ENCODE results near the gene VSTM1. TPM values are rescaled to one million over a fixed set of nuclear protein-coding genes. Genes with fewer than 3 reads are reported as not detected.

Gene VSTM1
- total RNA-seq, 1 donor from 2014 or later: not detected

DNA sequence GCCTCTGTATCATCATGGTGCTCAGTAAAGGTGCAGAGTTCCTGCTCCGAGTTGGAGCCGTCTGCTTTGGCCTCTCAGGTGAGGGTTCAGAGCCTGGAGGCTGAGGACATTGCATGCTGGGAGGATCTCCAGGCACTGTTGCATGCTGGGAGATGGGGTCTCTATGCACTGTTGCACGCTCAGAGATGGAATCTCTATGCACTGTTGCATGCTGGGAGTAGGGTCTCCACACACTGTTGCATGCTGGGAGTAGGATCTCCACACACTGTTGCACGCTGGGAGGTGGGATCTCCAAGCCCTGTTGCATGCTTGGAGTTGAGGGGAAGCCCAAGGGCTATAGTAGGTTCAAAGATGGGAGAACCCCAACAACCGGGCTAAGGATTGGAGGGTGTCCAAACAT is 64.0 kb downstream of the VSTM1 start:
- intact Hi-C loops (cut with micrococcal nuclease): no loop called here
- DNase-seq: no peak
- no peak overlapping the region for H3K27ac ChIP-seq (replicated peaks)
- TF ChIP-seq, protein P1, sequence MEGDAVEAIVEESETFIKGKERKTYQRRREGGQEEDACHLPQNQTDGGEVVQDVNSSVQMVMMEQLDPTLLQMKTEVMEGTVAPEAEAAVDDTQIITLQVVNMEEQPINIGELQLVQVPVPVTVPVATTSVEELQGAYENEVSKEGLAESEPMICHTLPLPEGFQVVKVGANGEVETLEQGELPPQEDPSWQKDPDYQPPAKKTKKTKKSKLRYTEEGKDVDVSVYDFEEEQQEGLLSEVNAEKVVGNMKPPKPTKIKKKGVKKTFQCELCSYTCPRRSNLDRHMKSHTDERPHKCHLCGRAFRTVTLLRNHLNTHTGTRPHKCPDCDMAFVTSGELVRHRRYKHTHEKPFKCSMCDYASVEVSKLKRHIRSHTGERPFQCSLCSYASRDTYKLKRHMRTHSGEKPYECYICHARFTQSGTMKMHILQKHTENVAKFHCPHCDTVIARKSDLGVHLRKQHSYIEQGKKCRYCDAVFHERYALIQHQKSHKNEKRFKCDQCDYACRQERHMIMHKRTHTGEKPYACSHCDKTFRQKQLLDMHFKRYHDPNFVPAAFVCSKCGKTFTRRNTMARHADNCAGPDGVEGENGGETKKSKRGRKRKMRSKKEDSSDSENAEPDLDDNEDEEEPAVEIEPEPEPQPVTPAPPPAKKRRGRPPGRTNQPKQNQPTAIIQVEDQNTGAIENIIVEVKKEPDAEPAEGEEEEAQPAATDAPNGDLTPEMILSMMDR (IDR thresholded peaks at IDR 0.05; ENCODE audit: borderline replicate concordance): no peak
- no peak overlapping the region for H3K4me3 ChIP-seq
- H3K9me3 ChIP-seq (replicated peaks): no peaks in the 10 kb centered on the region
- no peaks in the 10 kb centered on the region for H3K36me3 ChIP-seq
- no peaks in the 10 kb centered on the region for H3K4me1 ChIP-seq
- H3K27me3 ChIP-seq (ENCODE audit: low read depth): peaks cover 98% of the 10 kb centered on the region

DNA sequence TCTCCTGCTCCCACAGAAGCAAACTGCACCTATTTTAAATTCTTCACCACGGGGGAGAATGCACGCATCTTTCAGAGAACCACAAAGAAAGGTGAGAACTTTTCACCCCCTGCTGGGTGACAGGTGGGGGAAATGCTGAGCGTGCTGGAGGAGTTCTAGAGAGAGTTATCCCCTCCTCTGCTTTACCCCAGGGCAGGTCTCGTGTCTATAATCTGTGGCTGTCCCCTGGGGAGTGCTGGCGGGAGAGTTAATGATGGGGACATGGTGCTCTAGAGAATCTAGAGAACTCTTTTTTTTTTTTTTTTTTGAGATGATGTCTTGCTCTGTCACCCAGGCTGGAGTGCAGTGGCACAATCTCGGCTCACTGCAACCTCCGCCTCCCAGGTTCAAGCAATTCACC is 65.5 kb downstream of the VSTM1 start:
- H3K9me3 ChIP-seq (replicated peaks): no peaks in the 10 kb centered on the region
- TF ChIP-seq, protein P1 (IDR thresholded peaks at IDR 0.05; ENCODE audit: borderline replicate concordance): no peak
- no peaks in the 10 kb centered on the region for H3K4me1 ChIP-seq
- H3K4me3 ChIP-seq: no peak overlapping the region
- no peak for DNase-seq
- intact Hi-C loops (cut with micrococcal nuclease): no loop called here
- H3K27me3 ChIP-seq (ENCODE audit: low read depth): peaks cover 100% of the 10 kb centered on the region
- no peak overlapping the region for H3K27ac ChIP-seq (replicated peaks)
- H3K36me3 ChIP-seq: no peaks in the 10 kb centered on the region

DNA sequence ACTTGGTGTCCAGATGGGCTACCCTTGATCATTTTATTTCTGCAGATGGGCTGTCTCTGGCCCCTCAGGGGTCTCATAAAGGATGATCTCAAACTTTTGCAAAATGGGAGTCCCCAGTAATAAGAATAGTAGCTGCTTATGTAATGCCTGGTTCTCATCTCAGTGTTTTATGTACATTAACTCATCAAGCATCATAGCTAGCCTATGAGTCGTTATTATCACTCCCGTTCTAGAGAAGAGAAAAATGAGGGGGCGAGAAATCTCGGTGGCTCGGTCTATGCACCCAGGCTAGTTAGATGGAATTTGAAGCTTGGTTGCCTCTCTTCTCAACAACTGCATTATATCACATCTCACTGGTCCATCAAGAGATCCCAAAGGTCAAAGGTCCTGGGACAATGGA is 68.9 kb downstream of the VSTM1 start:
- no peaks in the 10 kb centered on the region for H3K9me3 ChIP-seq (replicated peaks)
- peaks cover 6% of the 10 kb centered on the region for H3K4me1 ChIP-seq
- intact Hi-C loops (cut with micrococcal nuclease): no loop called here
- no peaks in the 10 kb centered on the region for H3K36me3 ChIP-seq
- H3K4me3 ChIP-seq: no peak overlapping the region
- H3K27me3 ChIP-seq (ENCODE audit: low read depth): peaks cover 92% of the 10 kb centered on the region
- no peak for DNase-seq
- H3K27ac ChIP-seq (replicated peaks): no peak overlapping the region
- TF ChIP-seq, protein P1 (IDR thresholded peaks at IDR 0.05; ENCODE audit: borderline replicate concordance): no peak

DNA sequence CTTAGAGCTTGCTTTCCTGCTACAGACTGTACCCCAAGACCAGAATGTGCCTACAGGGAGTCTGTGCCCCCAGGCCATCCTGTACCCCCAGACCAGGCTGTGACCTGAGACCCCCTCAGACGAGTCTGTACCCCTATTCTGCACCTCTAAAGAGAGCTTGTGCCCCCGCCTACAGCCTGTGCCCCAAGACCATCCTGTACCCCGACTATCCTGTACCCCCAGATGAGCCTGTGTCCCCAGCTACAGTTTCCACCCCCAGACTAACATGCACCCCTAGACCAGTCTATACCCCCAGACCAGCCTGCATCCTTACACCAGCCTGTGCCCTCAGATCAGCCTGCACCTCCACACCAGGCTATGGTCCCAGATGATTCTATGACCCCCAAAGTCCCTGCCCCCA is 70.2 kb downstream of the VSTM1 start:
- intact Hi-C loops (cut with micrococcal nuclease): no loop called here
- no peaks in the 10 kb centered on the region for H3K9me3 ChIP-seq (replicated peaks)
- peaks cover 6% of the 10 kb centered on the region for H3K4me1 ChIP-seq
- no peak for DNase-seq
- no peak overlapping the region for H3K4me3 ChIP-seq
- H3K27me3 ChIP-seq (ENCODE audit: low read depth): peaks cover 92% of the 10 kb centered on the region
- H3K27ac ChIP-seq (replicated peaks): no peak overlapping the region
- no peaks in the 10 kb centered on the region for H3K36me3 ChIP-seq
- TF ChIP-seq, protein P1 (IDR thresholded peaks at IDR 0.05; ENCODE audit: borderline replicate concordance): no peak

DNA sequence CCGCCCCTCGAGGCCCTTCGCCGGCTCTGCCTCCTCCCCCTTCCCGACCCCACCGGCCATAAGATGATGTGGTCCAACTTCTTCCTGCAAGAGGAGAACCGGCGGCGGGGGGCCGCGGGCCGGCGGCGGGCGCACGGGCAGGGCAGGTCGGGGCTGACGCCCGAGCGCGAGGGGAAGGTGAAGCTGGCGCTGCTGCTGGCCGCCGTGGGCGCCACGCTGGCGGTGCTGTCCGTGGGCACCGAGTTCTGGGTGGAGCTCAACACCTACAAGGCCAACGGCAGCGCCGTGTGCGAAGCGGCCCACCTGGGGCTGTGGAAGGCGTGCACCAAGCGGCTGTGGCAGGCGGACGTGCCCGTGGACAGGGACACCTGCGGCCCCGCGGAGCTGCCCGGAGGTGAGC is 70.9 kb downstream of the VSTM1 start:
- H3K4me3 ChIP-seq: no peak overlapping the region
- H3K36me3 ChIP-seq: no peaks in the 10 kb centered on the region
- intact Hi-C loops (cut with micrococcal nuclease): no loop called here
- TF ChIP-seq, protein P1 (IDR thresholded peaks at IDR 0.05; ENCODE audit: borderline replicate concordance): no peak
- no peak overlapping the region for H3K27ac ChIP-seq (replicated peaks)
- DNase-seq: no peak
- no peaks in the 10 kb centered on the region for H3K9me3 ChIP-seq (replicated peaks)
- H3K27me3 ChIP-seq (ENCODE audit: low read depth): peaks cover 87% of the 10 kb centered on the region
- H3K4me1 ChIP-seq: peaks cover 6% of the 10 kb centered on the region

DNA sequence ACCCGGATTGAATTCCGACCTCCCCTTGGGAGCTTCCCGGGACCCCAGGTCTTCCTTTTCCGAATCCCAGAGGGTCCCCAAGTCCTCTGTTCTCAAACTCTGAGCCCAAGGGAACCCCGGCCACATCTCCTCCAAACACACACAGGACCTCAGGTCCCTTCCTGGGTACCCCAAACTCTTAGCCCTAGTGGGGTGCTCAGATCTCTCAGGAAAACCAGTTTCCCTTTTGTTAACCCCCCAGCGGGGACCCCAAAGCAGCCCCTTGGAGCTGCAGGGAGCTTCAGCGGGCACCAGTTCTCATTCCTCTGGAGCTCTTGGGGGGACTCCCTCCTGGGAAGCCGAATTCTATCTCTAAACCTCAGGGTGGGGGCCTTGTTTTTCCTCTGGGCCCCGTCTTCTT is 71.5 kb downstream of the VSTM1 start:
- Histone ChIP-seq H3K36me3 (no peaks in the 10 kb centered on the region), H3K27ac (replicated peaks) (no peak overlapping the region), H3K9me3 (replicated peaks) (no peaks in the 10 kb centered on the region), H3K27me3 (ENCODE audit: low read depth) (peaks cover 84% of the 10 kb centered on the region), H3K4me3 (no peak overlapping the region), H3K4me1 (peaks cover 6% of the 10 kb centered on the region)
- no peak for DNase-seq
- TF ChIP-seq, protein P1 (IDR thresholded peaks at IDR 0.05; ENCODE audit: borderline replicate concordance): no peak
- intact Hi-C loops (cut with micrococcal nuclease): no loop called here
